ENCODE measurements around the gene DROSHA. TPM values are rescaled to one million over a fixed set of nuclear protein-coding genes. Genes with fewer than 3 reads are reported as not detected.
A peak's percentile ranks its signal among the peaks of the same experiment; 100 is the strongest.

The DROSHA gene
- total and polyA plus RNA-seq, 2 donors (not counting 3 experiments of a cell fraction or from before 2014, with no cell fraction given) = 49.1 to 96.4 TPM

GRCh38 chr5:31415009-31415923 is 116.6 kb downstream of the DROSHA start:
- H3K9me1 ChIP-seq (replicated peaks; ENCODE audit: control insufficient read depth, extremely low read depth, insufficient read depth, low read length) = no peaks in the 10 kb centered on the region
- no TSS peak for BruUV-seq (replicated peaks)
- H3K9ac ChIP-seq (replicated peaks; ENCODE audit: extremely low read depth, insufficient read depth, low read length) = no peak overlapping the region
- CTCF ChIA-PET = interaction anchor here (1.0 to 1.6 kb wide), 2 partner anchors 10 to 17 kb away, joined by 3 read pairs; no protein-coding TSS in a partner anchor
- TF ChIP-seq JUN (IDR thresholded peaks at IDR 0.05; ENCODE audit: borderline replicate concordance, insufficient read depth, insufficient read length, low read depth) (no peak), CTCF (IDR thresholded peaks at IDR 0.05; ENCODE audit: extremely low read depth in 1 of 2, insufficient read depth in 1 of 2, low read depth in 1 of 2, low read length in 2 of 2) (no peak), POLR2A (IDR thresholded peaks at IDR 0.05; ENCODE audit: low read depth, low read length) (no peak), MAX (IDR thresholded peaks at IDR 0.05; ENCODE audit: insufficient read depth, insufficient read length) (no peak), EZH2 (IDR thresholded peaks at IDR 0.05; ENCODE audit: borderline replicate concordance, low read depth, low read length, severe bottlenecking) (no peak), FOS (IDR thresholded peaks at IDR 0.05; ENCODE audit: borderline replicate concordance, insufficient read depth, low read length) (no peak), GATA2 (IDR thresholded peaks at IDR 0.05; ENCODE audit: insufficient read depth, insufficient read length, low read depth, low read length) (no peak), MYC (IDR thresholded peaks at IDR 0.05; ENCODE audit: low read depth, low read length) (no peak), POLR2AphosphoS5 (IDR thresholded peaks at IDR 0.05; ENCODE audit: insufficient read depth, low read depth, low read length) (no peak)
- no peak overlapping the region for H3K27ac ChIP-seq (ENCODE audit: insufficient read depth, low read depth, low read length)
- no peaks in the 10 kb centered on the region for H3K79me2 ChIP-seq (ENCODE audit: control insufficient read depth, insufficient read depth, low read length)
- no peak overlapping the region for H3K4me3 ChIP-seq (replicated peaks in 1 of 3; ENCODE audit: insufficient read depth in 1 of 3, low read depth in 1 of 3, low read length in 3 of 3)
- no peaks in the 10 kb centered on the region for H3K27me3 ChIP-seq (ENCODE audit: control insufficient read depth in 2 of 2, insufficient read depth in 2 of 2, low read length in 2 of 2)
- DNase-seq (ENCODE audit: low read depth, low spot score) (peak; percentile 34), FAIRE-seq (no peak)
- peaks cover 5 to 21% of the 10 kb centered on the region in 2 experiments for H3K36me3 ChIP-seq (ENCODE audit: control insufficient read depth in 2 of 2, extremely low read depth in 1 of 2, insufficient read depth in 2 of 2, low read length in 2 of 2)
- dilution Hi-C loops (cut with MboI; ENCODE audit: extremely low pct_ligation_motif_present, low sequenced_read_pairs) = no loop called here
- H3K4me1 ChIP-seq (ENCODE audit: control insufficient read depth, extremely low read depth, insufficient read depth, low read length) = peaks cover 10% of the 10 kb centered on the region
- POLR2A ChIA-PET = no interaction called here
- no peak overlapping the region for H3K4me2 ChIP-seq (ENCODE audit: insufficient read depth, low read length)
- no peak overlapping the region for H2AFZ ChIP-seq (ENCODE audit: low read depth, low read length)
- intact Hi-C loops (cut with micrococcal nuclease) = no loop called here
- H4K20me1 ChIP-seq (replicated peaks; ENCODE audit: control insufficient read depth, extremely low read depth, insufficient read depth, low read length) = no peaks in the 10 kb centered on the region
- no peaks in the 10 kb centered on the region for H3K9me3 ChIP-seq (replicated peaks; ENCODE audit: control insufficient read depth, insufficient read depth, low read length)

Data from endothelial cell of umbilical vein (primary cell).